Ishikawa (cell line): ENCODE data around the gene GAS7.

Source experiments
- CEBPB ChIP-seq: IDR thresholded peaks from 2 replicates; pipeline ENCODE4 v1.6.1; 2012
- CREB1 ChIP-seq: IDR thresholded peaks from 2 replicates; pipeline ENCODE4 v1.6.1; 2012; ENCODE audit warnings: low read depth
- EGR1 ChIP-seq: IDR thresholded peaks from 2 replicates; pipeline ENCODE4 v1.6.1; 2012
- EP300 ChIP-seq: IDR thresholded peaks from 2 replicates; pipeline ENCODE4 v1.6.1; 2012; ENCODE audit warnings: borderline replicate concordance
- NFIC ChIP-seq: IDR thresholded peaks from 2 replicates; pipeline ENCODE4 v1.6.1; 2012
- RAD21 ChIP-seq: IDR thresholded peaks from 2 replicates; pipeline ENCODE4 v1.6.1; 2012; ENCODE audit warnings: low read depth
- TAF1 ChIP-seq: IDR thresholded peaks from 2 replicates; pipeline ENCODE4 v1.6.1; 2012; ENCODE audit warnings: low read depth, mild to moderate bottlenecking
- TCF12 ChIP-seq: IDR thresholded peaks from 2 replicates; pipeline ENCODE4 v1.6.1; 2012; ENCODE audit warnings: low read depth
- TEAD4 ChIP-seq: IDR thresholded peaks from 2 replicates; pipeline ENCODE4 v1.6.1; 2012
- YY1 ChIP-seq: IDR thresholded peaks from 2 replicates; pipeline ENCODE4 v1.6.1; 2012; ENCODE audit warnings: low read depth
- ZBTB7A ChIP-seq: IDR thresholded peaks from 2 replicates; pipeline ENCODE4 v1.6.1; 2012; ENCODE audit warnings: low read depth
- TF ChIP-seq, protein P1 (sequence below): IDR thresholded peaks from 2 replicates; pipeline ENCODE4 v1.6.1; 2012; ENCODE audit warnings: low read depth, mild to moderate bottlenecking
- TF ChIP-seq, protein P2 (sequence below): IDR thresholded peaks from 2 replicates; pipeline ENCODE4 v1.6.1; 2012
- TF ChIP-seq, protein P3 (sequence below): IDR thresholded peaks from 2 replicates; pipeline ENCODE4 v1.6.1; 2012

GAS7 gene

DNA sequence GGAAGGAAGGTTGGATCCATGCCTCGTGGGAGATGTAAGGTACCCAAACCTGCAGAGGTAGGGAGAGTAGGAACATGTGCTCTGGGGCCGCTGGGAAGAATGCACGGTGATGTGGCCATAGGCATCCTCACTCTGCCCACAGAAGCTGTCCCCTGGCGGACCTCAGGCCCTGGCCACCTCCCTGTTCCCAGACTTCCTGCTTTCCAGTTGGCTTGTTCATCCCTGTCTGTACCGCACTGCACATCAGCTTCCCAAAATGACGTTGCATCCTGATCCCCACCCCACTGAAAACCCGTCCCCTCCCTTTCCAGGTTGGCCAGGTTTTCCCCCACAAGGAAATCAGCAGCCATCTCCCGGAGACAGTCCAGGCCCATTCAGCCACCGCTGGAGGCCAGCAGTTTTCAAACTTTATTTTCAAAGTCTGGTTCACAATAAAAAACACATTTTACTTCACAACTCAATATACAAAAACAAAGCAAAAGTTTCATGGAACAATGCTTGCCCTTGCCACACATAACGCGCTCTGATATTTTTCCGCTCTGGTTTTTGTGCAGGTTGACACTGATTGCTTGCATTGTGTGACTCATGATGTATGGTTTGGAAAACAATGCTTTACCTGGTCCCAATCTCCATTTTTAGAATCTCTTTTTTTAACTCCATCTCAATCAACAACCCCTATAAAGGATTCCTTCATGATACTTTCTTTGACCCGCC lies 143.0 kb downstream of the GAS7 start:
- TF ChIP-seq CEBPB (no peak), TAF1 (no peak), EP300 (no peak), TCF12 (no peak)
- TF ChIP-seq, protein P1, sequence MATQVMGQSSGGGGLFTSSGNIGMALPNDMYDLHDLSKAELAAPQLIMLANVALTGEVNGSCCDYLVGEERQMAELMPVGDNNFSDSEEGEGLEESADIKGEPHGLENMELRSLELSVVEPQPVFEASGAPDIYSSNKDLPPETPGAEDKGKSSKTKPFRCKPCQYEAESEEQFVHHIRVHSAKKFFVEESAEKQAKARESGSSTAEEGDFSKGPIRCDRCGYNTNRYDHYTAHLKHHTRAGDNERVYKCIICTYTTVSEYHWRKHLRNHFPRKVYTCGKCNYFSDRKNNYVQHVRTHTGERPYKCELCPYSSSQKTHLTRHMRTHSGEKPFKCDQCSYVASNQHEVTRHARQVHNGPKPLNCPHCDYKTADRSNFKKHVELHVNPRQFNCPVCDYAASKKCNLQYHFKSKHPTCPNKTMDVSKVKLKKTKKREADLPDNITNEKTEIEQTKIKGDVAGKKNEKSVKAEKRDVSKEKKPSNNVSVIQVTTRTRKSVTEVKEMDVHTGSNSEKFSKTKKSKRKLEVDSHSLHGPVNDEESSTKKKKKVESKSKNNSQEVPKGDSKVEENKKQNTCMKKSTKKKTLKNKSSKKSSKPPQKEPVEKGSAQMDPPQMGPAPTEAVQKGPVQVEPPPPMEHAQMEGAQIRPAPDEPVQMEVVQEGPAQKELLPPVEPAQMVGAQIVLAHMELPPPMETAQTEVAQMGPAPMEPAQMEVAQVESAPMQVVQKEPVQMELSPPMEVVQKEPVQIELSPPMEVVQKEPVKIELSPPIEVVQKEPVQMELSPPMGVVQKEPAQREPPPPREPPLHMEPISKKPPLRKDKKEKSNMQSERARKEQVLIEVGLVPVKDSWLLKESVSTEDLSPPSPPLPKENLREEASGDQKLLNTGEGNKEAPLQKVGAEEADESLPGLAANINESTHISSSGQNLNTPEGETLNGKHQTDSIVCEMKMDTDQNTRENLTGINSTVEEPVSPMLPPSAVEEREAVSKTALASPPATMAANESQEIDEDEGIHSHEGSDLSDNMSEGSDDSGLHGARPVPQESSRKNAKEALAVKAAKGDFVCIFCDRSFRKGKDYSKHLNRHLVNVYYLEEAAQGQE = no peak
- TF ChIP-seq, protein P2, sequence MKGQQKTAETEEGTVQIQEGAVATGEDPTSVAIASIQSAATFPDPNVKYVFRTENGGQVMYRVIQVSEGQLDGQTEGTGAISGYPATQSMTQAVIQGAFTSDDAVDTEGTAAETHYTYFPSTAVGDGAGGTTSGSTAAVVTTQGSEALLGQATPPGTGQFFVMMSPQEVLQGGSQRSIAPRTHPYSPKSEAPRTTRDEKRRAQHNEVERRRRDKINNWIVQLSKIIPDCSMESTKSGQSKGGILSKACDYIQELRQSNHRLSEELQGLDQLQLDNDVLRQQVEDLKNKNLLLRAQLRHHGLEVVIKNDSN = no peak

DNA sequence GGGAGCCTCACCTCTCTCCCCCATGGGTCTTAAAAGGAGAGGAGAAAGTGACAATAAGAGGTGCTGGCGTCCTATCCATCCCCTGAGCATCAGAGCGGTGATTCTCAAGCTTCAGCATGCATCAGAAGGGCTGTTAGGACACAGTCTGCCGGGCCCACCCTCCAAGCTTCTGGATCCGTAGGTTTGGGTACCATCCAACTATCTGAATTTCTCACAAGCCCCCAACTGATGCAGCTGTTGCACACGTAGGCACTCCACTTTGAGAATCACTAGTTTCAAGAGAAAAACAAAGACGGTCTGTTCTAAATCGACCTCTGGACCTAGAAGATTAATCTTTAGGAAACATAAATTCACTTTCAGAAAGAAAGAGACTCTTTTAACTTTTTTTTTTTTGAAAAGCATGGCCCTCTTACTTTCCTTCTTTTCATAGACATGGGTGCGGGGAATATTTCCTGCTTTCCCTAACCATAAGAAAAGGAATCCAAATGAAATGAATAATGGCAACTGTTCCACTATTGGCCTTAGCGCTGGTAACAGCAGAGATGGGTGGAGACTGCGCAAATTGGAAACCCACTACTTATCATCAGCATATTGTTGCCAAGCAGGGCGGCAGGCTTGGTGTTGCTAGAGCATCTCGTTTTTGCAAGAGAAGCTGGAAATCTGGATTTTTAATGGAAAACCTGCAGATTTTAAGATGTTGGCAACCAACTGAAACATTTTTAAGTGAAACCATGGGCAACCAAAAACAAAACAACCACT lies 144.4 kb downstream of the GAS7 start:
- TF ChIP-seq TAF1 (no peak), NFIC (no peak), RAD21 (no peak)
- TF ChIP-seq, protein P2 = no peak
- TF ChIP-seq, protein P1 = no peak

DNA sequence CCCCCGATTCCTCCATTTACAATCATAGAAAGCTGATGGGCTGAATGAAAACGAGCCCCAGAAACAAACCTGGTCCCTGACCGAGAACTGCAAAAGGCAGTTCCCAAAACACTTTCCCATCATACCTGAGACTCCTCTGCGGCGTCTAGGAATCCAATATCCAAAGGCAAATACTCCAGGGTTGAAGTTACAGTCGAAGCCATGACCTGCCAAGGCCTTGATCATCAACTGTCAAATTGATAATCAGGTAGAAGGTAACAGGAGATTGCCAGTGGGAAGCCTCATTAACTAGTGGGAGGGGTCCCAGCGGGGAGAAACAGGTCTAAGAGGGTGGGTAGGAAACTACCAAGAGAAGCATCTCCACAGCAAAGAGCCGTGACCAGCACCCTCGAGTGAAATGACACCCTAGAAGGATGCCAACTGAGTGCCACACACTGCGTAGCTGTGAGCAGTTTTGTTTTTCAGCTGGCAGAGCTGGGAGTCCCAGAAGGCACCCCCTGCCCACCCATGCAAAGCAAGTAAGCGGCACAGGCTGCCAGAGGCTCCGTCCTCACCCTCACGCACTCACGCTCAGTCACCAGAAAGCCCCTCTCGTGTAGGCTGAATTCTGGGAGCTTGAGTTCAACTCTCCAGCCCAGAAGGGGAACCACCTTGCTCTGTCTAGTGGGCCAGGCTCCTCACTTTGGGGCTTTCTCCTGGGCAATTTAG lies 146.1 kb downstream of the GAS7 start:
- TF ChIP-seq, protein P1 = no peak
- TF ChIP-seq EP300 (no peak), EGR1 (no peak), TEAD4 (no peak), NFIC (no peak), TAF1 (no peak), YY1 (no peak)
- TF ChIP-seq, protein P3, sequence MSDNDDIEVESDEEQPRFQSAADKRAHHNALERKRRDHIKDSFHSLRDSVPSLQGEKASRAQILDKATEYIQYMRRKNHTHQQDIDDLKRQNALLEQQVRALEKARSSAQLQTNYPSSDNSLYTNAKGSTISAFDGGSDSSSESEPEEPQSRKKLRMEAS = no peak

DNA sequence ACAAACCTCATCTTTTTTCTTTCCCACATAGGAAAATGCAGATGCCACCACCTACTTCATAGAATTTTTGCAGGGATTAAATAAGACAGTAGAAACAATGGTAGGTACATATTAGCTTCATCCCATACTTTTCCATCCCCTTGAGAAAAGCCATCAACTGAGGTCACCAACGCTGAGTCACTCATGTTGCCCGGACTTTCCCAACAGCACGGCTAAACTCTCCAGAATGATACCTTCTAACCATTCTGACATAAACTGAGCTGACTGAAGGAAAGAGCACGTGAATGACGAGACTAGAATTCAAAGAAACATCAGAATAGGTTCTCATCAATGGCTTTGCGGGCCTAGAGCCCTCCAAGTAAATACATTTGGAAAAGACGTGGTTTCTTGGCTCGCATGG lies 147.3 kb downstream of the GAS7 start:
- TF ChIP-seq TEAD4 (no peak), CREB1 (no peak), EGR1 (no peak), EP300 (no peak), YY1 (no peak), CEBPB (no peak), TCF12 (no peak), ZBTB7A (no peak), TAF1 (no peak), NFIC (no peak), RAD21 (no peak)
- TF ChIP-seq, protein P3 = no peak
- TF ChIP-seq, protein P1 = no peak
- TF ChIP-seq, protein P2 = no peak
